ENCODE measurements around the gene ENOX1.

The ENOX1 gene

DNA sequence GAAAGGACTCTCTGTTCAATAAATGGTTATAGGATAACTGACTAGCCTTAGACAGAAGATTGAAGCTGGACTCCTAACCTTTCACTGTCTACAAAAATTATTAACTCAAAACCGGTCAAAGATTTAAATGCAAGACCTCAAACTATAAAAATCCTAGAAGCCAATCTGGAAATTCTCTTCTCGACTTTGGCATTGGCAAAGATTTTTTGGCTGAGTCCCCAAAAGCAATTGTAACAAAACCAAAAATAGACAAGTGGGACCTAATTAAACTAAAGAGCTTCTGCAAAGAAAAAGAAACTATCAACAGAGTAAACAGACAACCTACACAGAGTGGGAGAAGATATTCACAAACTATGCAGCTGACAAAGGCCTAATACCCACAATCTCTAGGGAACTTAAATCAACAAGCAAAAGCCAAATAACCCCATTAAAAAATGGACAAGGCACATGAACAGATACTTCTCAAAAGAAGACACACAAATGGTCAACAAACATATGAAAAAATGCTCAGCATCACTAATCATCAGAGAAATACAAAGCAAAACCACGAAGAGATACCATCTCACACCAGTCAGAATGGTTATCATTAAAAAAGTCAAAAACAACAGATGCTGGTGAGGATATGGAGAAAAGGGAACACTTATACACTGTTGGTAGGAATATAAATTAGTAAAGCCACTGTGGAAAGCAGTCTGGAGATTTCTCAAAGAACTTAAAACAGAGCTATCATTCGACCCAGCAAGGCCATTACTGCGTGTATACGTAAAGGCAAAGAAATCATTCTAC is 497.1 kb downstream of the ENOX1 start:
- no peak for DNase-seq (ENCODE audit: low read depth in 3 of 3)

GRCh38 chr13:43286751-43287150 is 500.0 kb downstream of the ENOX1 start:
- no peak for DNase-seq (ENCODE audit: low read depth in 3 of 3)

DNA sequence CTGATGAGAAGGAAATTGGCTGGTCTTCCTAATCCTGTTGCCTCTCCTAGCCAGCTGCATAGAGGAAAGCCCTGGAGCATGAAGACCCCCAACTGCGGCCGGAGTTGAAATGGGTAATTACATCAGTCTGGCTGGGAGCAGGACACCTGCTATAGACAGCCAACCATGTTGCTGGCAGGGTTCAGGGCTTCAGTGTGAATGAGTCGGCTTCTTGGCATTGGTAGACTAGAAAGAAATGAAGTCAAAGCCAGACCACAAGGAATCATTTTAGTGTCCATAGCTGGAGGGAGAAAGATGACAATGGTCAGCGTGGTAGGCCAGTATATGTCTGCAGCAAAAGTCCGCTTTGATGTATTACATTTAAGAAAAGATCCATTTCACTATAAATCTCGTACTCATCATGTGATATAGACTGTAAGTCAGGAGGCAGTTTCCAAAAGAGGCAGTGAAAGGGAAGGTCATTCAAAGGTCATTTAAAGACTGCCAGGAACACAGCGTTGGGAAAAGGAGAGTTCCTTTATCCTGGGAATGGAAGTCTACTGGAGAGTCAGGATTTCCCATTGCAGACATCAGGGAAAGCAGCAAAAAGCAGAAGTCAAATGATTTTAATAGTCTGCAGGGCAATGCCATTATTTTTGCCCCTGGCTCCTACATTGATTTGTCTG is 500.7 kb downstream of the ENOX1 start:
- no peak for DNase-seq (ENCODE audit: low read depth in 3 of 3)

DNA sequence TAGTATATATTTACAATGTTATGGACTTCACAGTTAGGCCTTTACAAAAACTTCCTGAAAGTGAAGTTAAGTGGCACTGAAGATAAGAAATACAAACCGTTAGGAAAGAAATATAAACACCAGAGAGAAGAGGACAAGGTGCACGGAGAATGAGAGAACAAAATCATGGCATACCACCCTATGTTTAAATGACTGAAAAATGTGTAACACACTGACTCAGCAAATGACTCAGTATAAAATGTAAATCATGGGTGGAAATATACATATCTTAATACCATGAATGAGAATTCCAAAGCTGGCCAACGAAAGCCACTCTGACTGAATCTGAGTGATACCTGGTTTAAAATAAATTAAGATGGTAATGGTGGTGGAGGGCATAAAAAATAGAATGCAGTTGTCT is 502.6 kb downstream of the ENOX1 start:
- DNase-seq (ENCODE audit: low read depth in 3 of 3), result no peak

DNA sequence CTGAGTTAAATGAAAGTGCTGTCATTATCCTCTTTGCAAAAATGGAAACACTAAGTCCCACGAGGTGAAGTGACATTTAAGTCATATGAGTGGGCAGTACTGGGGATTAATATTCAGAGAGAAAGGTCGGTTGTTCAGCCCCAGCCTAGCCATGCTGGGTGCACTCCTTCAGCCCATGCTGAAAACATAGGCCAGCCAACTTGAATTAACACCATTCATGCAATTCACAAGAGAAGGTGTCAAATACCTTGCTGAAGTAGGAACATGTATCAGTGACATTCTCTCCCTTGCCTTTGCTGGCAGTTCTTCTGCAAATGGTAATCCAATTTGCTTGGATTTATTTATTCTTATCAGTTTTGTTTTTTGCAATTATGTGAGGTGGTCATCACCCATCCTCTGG is 507.1 kb downstream of the ENOX1 start:
- no peak for DNase-seq (ENCODE audit: low read depth in 3 of 3)

DNA sequence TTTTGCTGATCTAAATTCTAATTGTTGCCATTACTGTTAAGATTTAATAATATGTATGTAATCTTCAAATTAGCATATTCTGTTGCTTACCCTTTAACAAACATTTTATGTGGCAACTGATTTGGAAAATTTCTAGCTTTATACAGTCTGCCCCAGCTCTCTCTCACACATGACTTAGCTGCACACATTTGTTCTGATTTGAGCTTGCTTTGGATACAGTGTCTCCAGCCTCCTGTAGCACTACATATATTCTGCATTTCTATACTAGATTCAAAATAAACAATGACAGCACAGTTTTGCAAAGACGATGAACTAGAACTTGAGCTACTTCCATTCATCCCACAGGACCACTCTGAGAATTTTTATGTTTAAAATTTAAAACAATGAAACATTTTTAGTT is 508.6 kb downstream of the ENOX1 start:
- no peak for DNase-seq (ENCODE audit: low read depth in 3 of 3)

GRCh38 chr13:43277142-43277541 is 509.6 kb downstream of the ENOX1 start:
- no peak for DNase-seq (ENCODE audit: low read depth in 3 of 3)

DNA sequence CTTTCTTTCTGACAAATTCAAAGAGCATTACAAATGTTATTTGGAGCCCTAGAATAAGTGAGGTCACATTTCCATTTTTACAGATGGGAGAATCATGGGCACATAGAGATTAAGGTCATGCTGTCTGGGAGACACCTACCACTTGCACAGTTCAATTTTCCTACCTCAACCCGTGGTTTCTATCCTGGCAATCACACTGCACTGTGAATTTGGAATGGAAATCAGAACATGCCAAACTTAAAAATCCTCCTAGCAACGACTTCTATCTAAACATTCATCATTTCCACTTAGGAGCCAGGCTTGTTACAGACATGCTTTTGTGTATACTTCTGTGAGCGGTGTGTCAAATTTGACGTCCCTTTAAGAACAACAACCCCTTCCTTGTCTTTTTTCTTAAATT is 511.9 kb downstream of the ENOX1 start:
- no peak for DNase-seq (ENCODE audit: low read depth in 3 of 3)

- DNase-seq (ENCODE audit: low read depth in 3 of 3), result no peak
These were observed 513.4 kb downstream of the ENOX1 start for GRCh38 chr13:43273362-43273761.

GRCh38 chr13:43272851-43273250 is 513.9 kb downstream of the ENOX1 start:
- DNase-seq (ENCODE audit: low read depth in 3 of 3), result no peak

DNA sequence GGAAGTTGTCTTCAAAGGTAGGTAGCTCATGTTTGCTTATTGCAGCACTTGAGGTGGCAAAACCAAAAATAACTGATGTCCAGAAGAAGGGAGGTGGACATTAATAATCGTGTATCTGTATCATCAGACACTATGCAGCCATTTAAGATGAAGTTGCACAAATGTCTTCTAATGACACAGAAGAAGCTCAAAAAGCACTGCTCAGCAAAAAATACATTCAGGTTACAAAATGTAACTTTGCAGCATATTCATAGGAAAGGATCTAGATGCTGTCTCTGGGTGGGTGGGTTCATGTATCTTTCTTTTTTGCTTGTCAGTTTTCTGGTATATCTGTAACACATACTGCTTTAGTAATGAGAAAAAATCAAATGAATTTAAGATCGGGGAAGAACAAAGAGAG is 515.6 kb downstream of the ENOX1 start:
- DNase-seq (ENCODE audit: low read depth in 3 of 3), result no peak

DNA sequence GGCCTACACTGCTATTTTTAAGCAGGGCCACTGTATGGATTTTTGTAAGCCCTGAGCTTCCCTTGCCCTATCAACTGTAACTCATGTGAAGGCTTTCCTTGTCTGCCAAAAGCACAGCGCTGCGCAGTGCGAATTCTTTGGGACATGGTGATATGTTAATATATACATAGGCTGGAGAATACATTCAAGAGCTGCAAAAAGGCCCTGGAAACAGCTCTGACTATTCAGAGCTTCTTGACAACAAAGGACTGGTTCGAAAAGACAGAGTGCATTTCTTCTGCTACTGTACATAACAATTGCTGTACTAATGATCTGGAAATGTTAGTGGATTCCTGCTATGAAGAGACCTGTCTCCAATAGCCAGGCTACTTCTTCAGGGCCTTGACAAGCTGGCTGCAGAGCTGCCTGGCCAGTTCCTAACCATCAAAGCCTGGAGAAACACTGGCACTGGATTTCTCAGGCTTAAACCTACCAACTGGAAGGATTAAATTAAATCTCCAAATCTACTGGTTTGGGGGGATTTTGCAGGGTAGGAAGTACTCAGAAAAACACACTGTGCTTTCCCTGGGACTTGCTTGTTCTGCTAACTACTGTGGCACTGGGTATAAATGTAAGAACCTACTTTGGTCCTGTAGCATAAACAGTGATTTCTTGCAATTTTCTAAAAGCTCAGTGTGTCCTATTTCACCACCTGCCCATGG is 516.5 kb downstream of the ENOX1 start:
- no peak for DNase-seq (ENCODE audit: low read depth in 3 of 3)

DNA sequence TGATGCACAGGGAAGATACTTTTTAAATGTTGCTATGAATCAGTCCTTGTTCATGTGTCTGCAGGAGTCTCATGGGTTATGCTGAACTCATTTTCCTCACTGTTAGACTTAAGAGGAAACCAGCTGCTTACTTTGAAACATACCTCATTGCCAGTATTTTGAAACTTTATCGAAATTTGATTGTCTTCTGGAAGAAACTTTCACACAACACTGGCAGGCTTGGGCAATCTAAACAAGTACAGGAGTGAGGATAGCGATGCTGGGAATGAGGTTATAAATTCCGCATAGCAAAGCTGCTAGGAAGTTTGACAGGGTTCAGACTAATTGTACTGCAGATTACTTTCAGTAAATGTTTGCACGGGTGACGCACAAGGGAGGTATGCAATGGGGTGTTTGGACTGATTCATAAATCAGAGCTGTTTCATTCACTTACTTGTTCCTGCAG is 517.7 kb downstream of the ENOX1 start:
- DNase-seq (ENCODE audit: low read depth in 3 of 3), result no peak

- DNase-seq (ENCODE audit: low read depth in 3 of 3), result no peak
These were observed 518.1 kb downstream of the ENOX1 start for GRCh38 chr13:43268632-43269031.

DNA sequence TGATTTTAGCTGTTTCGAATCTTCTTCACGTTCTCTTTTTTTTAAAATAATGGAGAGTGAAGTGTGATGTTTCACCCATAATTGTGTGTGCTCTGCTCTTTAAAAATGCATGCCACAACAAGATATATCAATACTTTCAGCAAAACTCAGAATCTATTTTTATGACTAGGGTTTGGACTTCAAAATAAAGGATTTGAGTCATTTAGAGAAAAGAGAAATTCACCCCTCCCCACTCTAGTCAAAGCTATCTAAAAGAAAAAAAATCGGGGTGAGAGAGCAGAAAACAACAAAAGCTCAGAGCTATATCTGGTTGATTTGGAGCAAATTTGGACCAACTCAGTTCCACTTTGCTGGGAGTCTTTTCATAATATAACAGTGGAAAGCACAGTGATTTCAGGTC is 518.9 kb downstream of the ENOX1 start:
- DNase-seq (ENCODE audit: low read depth in 3 of 3), result no peak

- DNase-seq (ENCODE audit: low read depth in 3 of 3), result no peak
These were observed 519.7 kb downstream of the ENOX1 start for GRCh38 chr13:43266936-43267615.

DNA sequence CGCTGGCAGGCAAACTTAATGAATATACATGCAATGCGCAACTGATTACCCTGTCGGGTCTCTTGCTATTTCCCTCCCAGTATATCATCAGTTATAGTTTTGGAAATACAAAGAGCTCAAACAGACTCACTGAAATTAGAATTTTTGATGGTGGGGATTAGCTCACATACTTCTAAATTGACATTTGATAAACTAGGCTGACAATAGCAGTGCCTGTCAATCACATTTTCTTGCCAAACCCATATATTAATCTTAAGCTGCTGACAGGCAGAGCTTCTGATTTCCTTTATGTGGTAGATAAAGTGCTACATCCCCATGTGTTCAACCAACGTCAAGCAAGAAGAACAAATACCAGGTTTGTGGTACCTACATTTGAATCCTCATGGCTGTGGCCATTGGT is 521.7 kb downstream of the ENOX1 start:
- no peak for DNase-seq (ENCODE audit: low read depth in 3 of 3)

DNA sequence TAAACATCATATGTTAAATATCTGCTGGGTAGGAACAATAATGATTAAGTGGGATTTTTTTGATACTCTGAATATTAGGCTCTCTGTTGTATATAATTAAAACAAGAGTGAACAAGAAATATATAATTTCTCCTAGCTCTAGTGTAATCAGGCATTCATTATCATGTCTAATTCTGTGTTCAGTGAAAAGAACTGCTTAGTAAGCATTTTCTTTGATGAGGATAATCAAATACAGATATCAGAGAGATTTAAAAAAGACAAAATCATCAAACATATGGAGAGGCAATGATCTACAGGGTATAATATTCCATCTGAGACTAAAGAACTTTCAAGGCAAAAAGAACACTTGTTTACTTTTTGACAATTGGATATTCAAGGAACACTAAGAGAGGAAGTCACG is 522.3 kb downstream of the ENOX1 start:
- DNase-seq (ENCODE audit: low read depth in 3 of 3), result no peak

DNA sequence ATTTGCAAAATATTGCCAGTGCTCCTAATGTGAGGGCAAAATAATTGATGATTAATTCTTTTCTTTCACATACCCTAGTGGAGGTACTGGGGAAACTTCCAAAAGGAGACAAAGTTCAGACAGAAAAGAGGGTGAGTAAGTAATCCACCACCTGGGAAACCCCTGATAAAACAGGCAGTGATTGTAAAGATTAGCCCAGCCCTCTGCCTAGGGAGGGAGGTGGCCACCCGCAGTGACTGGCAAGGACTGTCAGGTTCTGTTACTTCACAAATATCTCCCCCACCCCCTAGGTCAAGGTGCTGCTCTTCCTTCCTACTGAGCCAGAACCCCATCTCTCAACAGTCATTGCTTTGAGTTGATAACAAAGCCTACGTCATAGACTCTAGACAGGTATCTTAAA is 523.7 kb downstream of the ENOX1 start:
- no peak for DNase-seq (ENCODE audit: low read depth in 3 of 3)

DNA sequence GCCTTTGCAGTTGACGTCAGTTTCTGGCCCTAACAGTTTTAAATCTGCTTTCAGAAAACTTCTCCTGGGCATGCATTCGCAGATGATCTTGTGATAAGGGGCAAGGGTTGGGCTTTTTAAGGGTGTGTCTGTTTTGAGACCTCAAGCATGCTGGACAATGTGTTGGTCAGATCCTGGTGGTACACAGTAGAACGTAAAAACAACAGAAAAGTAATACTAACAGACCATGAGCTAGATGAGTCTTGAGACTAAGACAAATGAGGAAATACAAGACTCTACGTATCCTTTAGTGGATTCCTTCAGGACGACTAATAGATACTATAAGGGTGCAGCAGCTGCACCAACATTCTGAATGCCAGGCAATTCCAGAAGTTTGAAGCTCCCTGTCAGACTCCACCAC is 525.8 kb downstream of the ENOX1 start:
- no peak for DNase-seq (ENCODE audit: low read depth in 3 of 3)

DNA sequence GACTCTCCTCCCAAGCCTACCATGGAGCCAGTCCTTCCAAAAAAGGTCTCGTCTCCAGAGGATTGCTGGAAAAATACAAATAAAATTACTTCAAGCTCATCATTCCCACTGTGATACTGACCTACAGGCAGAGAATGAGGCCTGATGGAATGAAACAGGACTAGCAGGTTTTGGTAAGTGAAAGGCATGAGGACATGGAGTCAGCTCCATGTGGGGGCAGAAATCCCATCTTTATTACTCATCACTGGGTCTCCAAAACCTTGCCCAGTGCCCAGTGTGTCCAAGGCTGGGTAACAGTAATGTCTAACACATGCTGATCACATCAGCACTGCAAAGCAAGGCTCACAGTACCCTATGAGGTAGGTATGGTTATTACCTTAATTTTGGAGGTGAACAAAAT is 528.0 kb downstream of the ENOX1 start:
- DNase-seq (ENCODE audit: low read depth in 3 of 3), result no peak

DNA sequence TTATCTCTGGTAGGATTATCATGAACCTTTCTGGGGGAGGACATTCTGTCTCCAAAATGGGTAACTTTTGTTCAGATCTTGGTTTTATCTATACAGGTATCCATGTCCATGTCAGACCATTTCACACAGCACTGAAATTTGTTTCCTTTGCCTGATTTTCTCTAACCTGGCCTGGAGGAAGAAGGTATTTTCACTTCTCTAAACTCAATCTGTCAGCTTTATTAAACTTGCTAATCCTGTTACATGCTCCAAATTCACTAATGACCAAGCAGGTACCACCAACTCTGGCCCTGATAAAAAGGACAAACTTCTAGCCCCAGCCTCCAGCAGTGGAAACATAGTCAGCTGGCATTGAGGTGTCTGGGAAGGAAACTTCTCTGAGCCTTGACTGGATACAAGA is 529.0 kb downstream of the ENOX1 start:
- DNase-seq (ENCODE audit: low read depth in 3 of 3), result no peak
